Activated naive CD8-positive, alpha-beta T cell treated with anti-CD3 and anti-CD28 coated beads, Interleukin-2, amount 50 U/mL, for 24 hours (primary cell): Measurements from ENCODE around the gene USP24.
"Not testable (repeated sequence)": the region's sequence is repeated elsewhere in the genome, so short reads cannot be mapped to it uniquely, and the experiment has no call there.

Source experiments
- ATAC-seq: fragments of 150-1000 bp; cut with Tn5 transposase; one replicate; pipeline ENCODE4 v1.10.0; 2021
- DNase-seq: peaks from one replicate; pipeline ENCODE4 v3.0.0; 2021
- H3K27ac Mint-ChIP-seq: one replicate; pipeline ENCODE4 v1.8.0; 2021; ENCODE audit warnings: mild to moderate bottlenecking, mixed read lengths
- H3K27me3 Mint-ChIP-seq: one replicate; pipeline ENCODE4 v1.8.0; 2021; ENCODE audit warnings: mixed read lengths
- H3K36me3 Mint-ChIP-seq: one replicate; pipeline ENCODE4 v1.8.0; 2021; ENCODE audit warnings: low read depth, mixed read lengths
- H3K4me1 Mint-ChIP-seq: one replicate; pipeline ENCODE4 v1.8.0; 2021; ENCODE audit warnings: mixed read lengths
- H3K4me3 Mint-ChIP-seq: one replicate; pipeline ENCODE4 v1.8.0; 2021; ENCODE audit warnings: mild to moderate bottlenecking, moderate library complexity, mixed read lengths
- H3K9me3 Mint-ChIP-seq: one replicate; pipeline ENCODE4 v1.8.0; 2021; ENCODE audit warnings: mixed read lengths

Gene USP24

GRCh38 chr1:55041613-55042012 lies 173.6 kb downstream of the USP24 start:
- H3K4me3 Mint-ChIP-seq: no peak overlapping the region

GRCh38 chr1:55040933-55041494 lies 174.2 kb downstream of the USP24 start:
- Mint-ChIP-seq H3K4me1 (peaks cover 8% of the 10 kb centered on the region), H3K27ac (no peak overlapping the region), H3K36me3 (no peaks in the 10 kb centered on the region), H3K27me3 (peaks cover 52% of the 10 kb centered on the region), H3K4me3 (no peak overlapping the region), H3K9me3 (no peaks in the 10 kb centered on the region)
- ATAC-seq (peak; percentile 72), DNase-seq (no peak)

More at GRCh38 chr1:55041613-55042012, 173.6 kb downstream of the USP24 start:
- Mint-ChIP-seq H3K4me1 (peaks cover 8% of the 10 kb centered on the region), H3K36me3 (no peaks in the 10 kb centered on the region), H3K27me3 (peaks cover 47% of the 10 kb centered on the region), H3K9me3 (no peaks in the 10 kb centered on the region), H3K27ac (no peak overlapping the region)
- DNase-seq (no peak), ATAC-seq (no peak)

GRCh38 chr1:55040083-55040932 lies 174.9 kb downstream of the USP24 start:
- no peak overlapping the region for H3K27ac Mint-ChIP-seq
- H3K9me3 Mint-ChIP-seq: no peaks in the 10 kb centered on the region
- H3K4me1 Mint-ChIP-seq: peaks cover 8% of the 10 kb centered on the region
- H3K36me3 Mint-ChIP-seq: no peaks in the 10 kb centered on the region
- peaks cover 56% of the 10 kb centered on the region for H3K27me3 Mint-ChIP-seq
- ATAC-seq (no peak), DNase-seq (no peak)
- H3K4me3 Mint-ChIP-seq: no peak overlapping the region

- Mint-ChIP-seq H3K9me3 (no peaks in the 10 kb centered on the region), H3K4me3 (no peak within 1 kb of the TSS), H3K27ac (no peak within 1 kb of the TSS), H3K27me3 (peaks cover 58% of the 10 kb centered on the region), H3K36me3 (no peaks in the 10 kb centered on the region), H3K4me1 (peaks cover 8% of the 10 kb centered on the region)
- ATAC-seq (no peak), DNase-seq (no peak)
These were observed 175.7 kb downstream of the USP24 start, which contains the start of gene PCSK9 for GRCh38 chr1:55039342-55040082. TSS of gene PCSK9 (plus strand) at chr1:55039548. CDS start at chr1:55039838, 290 bp downstream.

GRCh38 chr1:55038974-55039341 lies 176.2 kb downstream of the USP24 start:
- Mint-ChIP-seq H3K4me3 (no peak overlapping the region), H3K27me3 (peaks cover 59% of the 10 kb centered on the region), H3K36me3 (no peaks in the 10 kb centered on the region), H3K27ac (no peak overlapping the region), H3K9me3 (no peaks in the 10 kb centered on the region), H3K4me1 (peaks cover 8% of the 10 kb centered on the region)
- ATAC-seq: no peak
- DNase-seq: no peak

GRCh38 chr1:55038552-55038838 lies 176.7 kb downstream of the USP24 start:
- Mint-ChIP-seq H3K27me3 (peaks cover 63% of the 10 kb centered on the region), H3K36me3 (no peaks in the 10 kb centered on the region), H3K27ac (no peak overlapping the region), H3K9me3 (no peaks in the 10 kb centered on the region), H3K4me3 (no peak overlapping the region), H3K4me1 (peaks cover 8% of the 10 kb centered on the region)
- DNase-seq (no peak), ATAC-seq (no peak)

- no peaks in the 10 kb centered on the region for H3K9me3 Mint-ChIP-seq
- no peak for ATAC-seq
- H3K27me3 Mint-ChIP-seq: peaks cover 66% of the 10 kb centered on the region
- no peak for DNase-seq
- H3K36me3 Mint-ChIP-seq: no peaks in the 10 kb centered on the region
- H3K4me1 Mint-ChIP-seq: peaks cover 8% of the 10 kb centered on the region
- no peak overlapping the region for H3K4me3 Mint-ChIP-seq
- H3K27ac Mint-ChIP-seq: no peak overlapping the region
These were observed 177.2 kb downstream of the USP24 start for GRCh38 chr1:55037733-55038551.

- Mint-ChIP-seq H3K27me3 (peaks cover 55% of the 10 kb centered on the region), H3K27ac (no peak overlapping the region), H3K4me3 (no peak overlapping the region), H3K9me3 (no peaks in the 10 kb centered on the region), H3K36me3 (no peaks in the 10 kb centered on the region), H3K4me1 (peaks cover 1% of the 10 kb centered on the region)
- no peak for DNase-seq
- ATAC-seq: no peak
These were observed 179.3 kb downstream of the USP24 start for GRCh38 chr1:55035904-55036303.

- ATAC-seq (no peak), DNase-seq (no peak)
- H3K4me1 Mint-ChIP-seq: no peaks in the 10 kb centered on the region
- H3K27ac Mint-ChIP-seq: no peak overlapping the region
- H3K4me3 Mint-ChIP-seq: no peak overlapping the region
- peaks cover 48% of the 10 kb centered on the region for H3K27me3 Mint-ChIP-seq
- H3K36me3 Mint-ChIP-seq: no peaks in the 10 kb centered on the region
- no peaks in the 10 kb centered on the region for H3K9me3 Mint-ChIP-seq
These were observed 180.6 kb downstream of the USP24 start for GRCh38 chr1:55034476-55035133.

GRCh38 chr1:55033265-55033614 lies 181.9 kb downstream of the USP24 start:
- Mint-ChIP-seq H3K27ac (no peak overlapping the region), H3K27me3 (peaks cover 34% of the 10 kb centered on the region), H3K36me3 (no peaks in the 10 kb centered on the region), H3K9me3 (no peaks in the 10 kb centered on the region), H3K4me1 (no peaks in the 10 kb centered on the region), H3K4me3 (no peak overlapping the region)
- DNase-seq: no peak
- ATAC-seq: peak; percentile 28

GRCh38 chr1:55031098-55031497 lies 184.1 kb downstream of the USP24 start:
- not testable (repeated sequence) for H3K4me3 Mint-ChIP-seq, ATAC-seq, H3K4me1 Mint-ChIP-seq, H3K27ac Mint-ChIP-seq, DNase-seq, H3K9me3 Mint-ChIP-seq, H3K36me3 Mint-ChIP-seq
- H3K27me3 Mint-ChIP-seq: peaks cover 18% of the 10 kb centered on the region

- DNase-seq, H3K9me3 Mint-ChIP-seq, H3K27me3 Mint-ChIP-seq, H3K36me3 Mint-ChIP-seq, H3K4me1 Mint-ChIP-seq, H3K27ac Mint-ChIP-seq, ATAC-seq, H3K4me3 Mint-ChIP-seq: not testable (repeated sequence)
These were observed 188.5 kb downstream of the USP24 start for GRCh38 chr1:55026682-55027081.

- not testable (repeated sequence) for H3K36me3 Mint-ChIP-seq, H3K27ac Mint-ChIP-seq, DNase-seq, H3K27me3 Mint-ChIP-seq, ATAC-seq, H3K9me3 Mint-ChIP-seq, H3K4me3 Mint-ChIP-seq, H3K4me1 Mint-ChIP-seq
These were observed 191.0 kb downstream of the USP24 start for GRCh38 chr1:55024163-55024562.

- Mint-ChIP-seq H3K36me3 (no peaks in the 10 kb centered on the region), H3K9me3 (no peaks in the 10 kb centered on the region), H3K27me3 (peaks cover 5% of the 10 kb centered on the region), H3K4me3 (no peak overlapping the region), H3K27ac (no peak overlapping the region), H3K4me1 (no peaks in the 10 kb centered on the region)
- ATAC-seq (peak; percentile 90), DNase-seq (peak; percentile 80)
These were observed 193.1 kb downstream of the USP24 start for GRCh38 chr1:55021942-55022546.
